ENCODE data around the gene TBC1D4.

DNA sequence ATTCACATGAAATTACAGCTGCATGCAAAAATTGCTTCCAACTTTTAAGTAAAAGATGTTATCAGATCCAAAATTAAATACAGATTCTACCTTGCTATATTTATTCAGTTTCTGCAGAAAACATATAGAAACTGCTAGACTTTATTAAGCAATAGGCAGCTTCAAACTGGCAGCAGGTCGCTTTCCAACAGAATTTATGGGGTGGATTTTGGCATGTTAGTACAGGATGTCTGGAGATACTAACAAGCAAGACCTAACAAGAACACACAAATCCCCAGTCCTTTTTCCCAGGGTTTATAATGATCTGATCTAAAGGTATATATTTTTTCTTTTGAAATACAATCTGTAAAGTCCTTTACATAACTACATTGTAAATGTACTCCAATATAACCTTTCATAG lies 27.5 kb downstream of the TBC1D4 start:
- TF ChIP-seq POLR2AphosphoS5 (IDR thresholded peaks at IDR 0.05; ENCODE audit: low read depth) (no peak), EZH2phosphoT487 (IDR thresholded peaks at IDR 0.05; ENCODE audit: unreplicated experiment) (no peak), EZH2 (IDR thresholded peaks at IDR 0.05; ENCODE audit: low read depth, unreplicated experiment) (no peak), ZNF331 (CRISPR knock-in tag; IDR thresholded peaks at IDR 0.05; ENCODE audit: low read depth) (no peak), JUNB (IDR thresholded peaks at IDR 0.05; ENCODE audit: unreplicated experiment) (no peak), ZNF114 (CRISPR knock-in tag; IDR thresholded peaks at IDR 0.05) (no peak), CREB1 (CRISPR knock-in tag; IDR thresholded peaks at IDR 0.05; ENCODE audit: low read depth) (no peak), STAT1 (IDR thresholded peaks at IDR 0.05; ENCODE audit: unreplicated experiment) (no peak), NANOG (IDR thresholded peaks at IDR 0.05; ENCODE audit: borderline replicate concordance) (no peak)
- TF ChIP-seq, protein P1, sequence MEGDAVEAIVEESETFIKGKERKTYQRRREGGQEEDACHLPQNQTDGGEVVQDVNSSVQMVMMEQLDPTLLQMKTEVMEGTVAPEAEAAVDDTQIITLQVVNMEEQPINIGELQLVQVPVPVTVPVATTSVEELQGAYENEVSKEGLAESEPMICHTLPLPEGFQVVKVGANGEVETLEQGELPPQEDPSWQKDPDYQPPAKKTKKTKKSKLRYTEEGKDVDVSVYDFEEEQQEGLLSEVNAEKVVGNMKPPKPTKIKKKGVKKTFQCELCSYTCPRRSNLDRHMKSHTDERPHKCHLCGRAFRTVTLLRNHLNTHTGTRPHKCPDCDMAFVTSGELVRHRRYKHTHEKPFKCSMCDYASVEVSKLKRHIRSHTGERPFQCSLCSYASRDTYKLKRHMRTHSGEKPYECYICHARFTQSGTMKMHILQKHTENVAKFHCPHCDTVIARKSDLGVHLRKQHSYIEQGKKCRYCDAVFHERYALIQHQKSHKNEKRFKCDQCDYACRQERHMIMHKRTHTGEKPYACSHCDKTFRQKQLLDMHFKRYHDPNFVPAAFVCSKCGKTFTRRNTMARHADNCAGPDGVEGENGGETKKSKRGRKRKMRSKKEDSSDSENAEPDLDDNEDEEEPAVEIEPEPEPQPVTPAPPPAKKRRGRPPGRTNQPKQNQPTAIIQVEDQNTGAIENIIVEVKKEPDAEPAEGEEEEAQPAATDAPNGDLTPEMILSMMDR (conservative IDR thresholded peaks at IDR 0.05; ENCODE audit: low read depth in 2 of 2): no peak
- TF ChIP-seq, protein P2, sequence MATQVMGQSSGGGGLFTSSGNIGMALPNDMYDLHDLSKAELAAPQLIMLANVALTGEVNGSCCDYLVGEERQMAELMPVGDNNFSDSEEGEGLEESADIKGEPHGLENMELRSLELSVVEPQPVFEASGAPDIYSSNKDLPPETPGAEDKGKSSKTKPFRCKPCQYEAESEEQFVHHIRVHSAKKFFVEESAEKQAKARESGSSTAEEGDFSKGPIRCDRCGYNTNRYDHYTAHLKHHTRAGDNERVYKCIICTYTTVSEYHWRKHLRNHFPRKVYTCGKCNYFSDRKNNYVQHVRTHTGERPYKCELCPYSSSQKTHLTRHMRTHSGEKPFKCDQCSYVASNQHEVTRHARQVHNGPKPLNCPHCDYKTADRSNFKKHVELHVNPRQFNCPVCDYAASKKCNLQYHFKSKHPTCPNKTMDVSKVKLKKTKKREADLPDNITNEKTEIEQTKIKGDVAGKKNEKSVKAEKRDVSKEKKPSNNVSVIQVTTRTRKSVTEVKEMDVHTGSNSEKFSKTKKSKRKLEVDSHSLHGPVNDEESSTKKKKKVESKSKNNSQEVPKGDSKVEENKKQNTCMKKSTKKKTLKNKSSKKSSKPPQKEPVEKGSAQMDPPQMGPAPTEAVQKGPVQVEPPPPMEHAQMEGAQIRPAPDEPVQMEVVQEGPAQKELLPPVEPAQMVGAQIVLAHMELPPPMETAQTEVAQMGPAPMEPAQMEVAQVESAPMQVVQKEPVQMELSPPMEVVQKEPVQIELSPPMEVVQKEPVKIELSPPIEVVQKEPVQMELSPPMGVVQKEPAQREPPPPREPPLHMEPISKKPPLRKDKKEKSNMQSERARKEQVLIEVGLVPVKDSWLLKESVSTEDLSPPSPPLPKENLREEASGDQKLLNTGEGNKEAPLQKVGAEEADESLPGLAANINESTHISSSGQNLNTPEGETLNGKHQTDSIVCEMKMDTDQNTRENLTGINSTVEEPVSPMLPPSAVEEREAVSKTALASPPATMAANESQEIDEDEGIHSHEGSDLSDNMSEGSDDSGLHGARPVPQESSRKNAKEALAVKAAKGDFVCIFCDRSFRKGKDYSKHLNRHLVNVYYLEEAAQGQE (IDR thresholded peaks at IDR 0.05; ENCODE audit: unreplicated experiment): no peak
- TF ChIP-seq, protein P3, sequence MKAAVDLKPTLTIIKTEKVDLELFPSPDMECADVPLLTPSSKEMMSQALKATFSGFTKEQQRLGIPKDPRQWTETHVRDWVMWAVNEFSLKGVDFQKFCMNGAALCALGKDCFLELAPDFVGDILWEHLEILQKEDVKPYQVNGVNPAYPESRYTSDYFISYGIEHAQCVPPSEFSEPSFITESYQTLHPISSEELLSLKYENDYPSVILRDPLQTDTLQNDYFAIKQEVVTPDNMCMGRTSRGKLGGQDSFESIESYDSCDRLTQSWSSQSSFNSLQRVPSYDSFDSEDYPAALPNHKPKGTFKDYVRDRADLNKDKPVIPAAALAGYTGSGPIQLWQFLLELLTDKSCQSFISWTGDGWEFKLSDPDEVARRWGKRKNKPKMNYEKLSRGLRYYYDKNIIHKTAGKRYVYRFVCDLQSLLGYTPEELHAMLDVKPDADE (IDR thresholded peaks at IDR 0.05): no peak
